ENCODE data around the gene NUP93. TPM values are rescaled to one million over a fixed set of nuclear protein-coding genes. Genes with fewer than 3 reads are reported as not detected.

The NUP93 gene
- total RNA-seq, 1 experiment from 2014 or later = 165 TPM

- Histone ChIP-seq H4K5ac (ENCODE audit: insufficient read length, low read depth, low read length) (no peak overlapping the region), H2BK12ac (ENCODE audit: insufficient read length, low read depth, low read length) (no peak overlapping the region), H3K18ac (ENCODE audit: insufficient read length, low read depth, low read length) (no peak overlapping the region), H2BK15ac (ENCODE audit: low read depth, low read length) (no peak overlapping the region), H3K4ac (ENCODE audit: low read depth, low read length) (no peak overlapping the region), H4K91ac (ENCODE audit: insufficient read length, low read depth, low read length) (no peak overlapping the region), H3K23ac (ENCODE audit: insufficient read length, low read depth, low read length) (no peak overlapping the region), H3K27ac (ENCODE audit: insufficient read length, low read depth, low read length) (no peak overlapping the region), H3K4me2 (ENCODE audit: insufficient read depth, insufficient read length, low read length) (no peak overlapping the region), H3K9ac (ENCODE audit: extremely low read depth, insufficient read length, low read length) (no peak overlapping the region), H2AFZ (ENCODE audit: low read length) (no peak overlapping the region), H3K23me2 (ENCODE audit: insufficient read length, low read depth, low read length, poor library complexity, severe bottlenecking) (no peaks in the 10 kb centered on the region), H3K79me1 (ENCODE audit: insufficient read depth, low read depth, low read length, poor library complexity, severe bottlenecking) (no peaks in the 10 kb centered on the region), H3K4me1 (ENCODE audit: insufficient read depth, low read length) (no peaks in the 10 kb centered on the region), H3K14ac (ENCODE audit: insufficient read depth, low read length) (no peak overlapping the region; the same call in 1 of the 2 replicates), H3K27me3 (ENCODE audit: insufficient read depth, low read length) (no peaks in the 10 kb centered on the region), H4K8ac (replicated peaks; ENCODE audit: insufficient read length, low read depth, low read length) (no peak overlapping the region), H3T11ph (ENCODE audit: low read length) (no peak overlapping the region), H4K20me1 (ENCODE audit: control insufficient read depth, insufficient read depth, insufficient read length) (no peaks in the 10 kb centered on the region), H3K79me2 (ENCODE audit: insufficient read depth, low read length) (no peaks in the 10 kb centered on the region), H3K56ac (ENCODE audit: insufficient read length, low read depth, low read length) (no peak overlapping the region), H2AK5ac (ENCODE audit: insufficient read length, low read length) (no peak overlapping the region), H3K9me3 (ENCODE audit: control insufficient read depth, low read depth, low read length) (no peaks in the 10 kb centered on the region), H2BK120ac (ENCODE audit: low read depth, low read length, poor library complexity, severe bottlenecking) (no peak overlapping the region), H2BK5ac (ENCODE audit: insufficient read length, low read length) (no peak overlapping the region), H2BK20ac (ENCODE audit: low read depth, low read length, poor library complexity, severe bottlenecking) (no peak overlapping the region)
- no CpG with 5 or more reads among the region's 8 CpGs for WGBS (ENCODE audit: extremely low coverage, insufficient read length, low lambda C conversion rate)
- Mint-ChIP-seq H3K27ac (no peak overlapping the region; a peak in 1 of 7 replicates), H3K9me3 (no peaks in the 10 kb centered on the region; a peak in 1 of 5 replicates), H3K36me3 (ENCODE audit: insufficient read depth in 1 of 3, low read depth in 3 of 3) (no peaks in the 10 kb centered on the region), H3K27me3 (ENCODE audit: low read depth) (no peaks in the 10 kb centered on the region), H3K4me1 (peaks cover 14 to 17% of the 10 kb centered on the region in 2 experiments), H3K4me3 (no peak overlapping the region)
- TF ChIP-seq CTCF (conservative IDR thresholded peaks at IDR 0.05) = no peak
- no peak for DNase-seq
These were observed 131.8 kb downstream of the NUP93 start for GRCh38 chr16:56861756-56862155.

All from H9 (cell line).